HEK293T (cell line): ENCODE data around the gene SPATA13.

Source experiments
- ARNT ChIP-seq: fragments of 450-650 bp; IDR thresholded peaks from 2 replicates; pipeline ENCODE4 v1.6.1; 2017; ENCODE audit warnings: mild to moderate bottlenecking
- BHLHE40 ChIP-seq: fragments of 450-650 bp; IDR thresholded peaks from 2 replicates; pipeline ENCODE4 v1.6.1; 2016; ENCODE audit warnings: mild to moderate bottlenecking, moderate library complexity, borderline replicate concordance
- ELF4 ChIP-seq: fragments of 450-650 bp; IDR thresholded peaks from 2 replicates; pipeline ENCODE4 v1.6.1; 2017; ENCODE audit warnings: antibody characterized with exemption
- FOXA1 ChIP-seq: fragments of 450-650 bp; IDR thresholded peaks from 2 replicates; pipeline ENCODE4 v1.6.1; 2016; ENCODE audit warnings: mild to moderate bottlenecking
- FOXK2 ChIP-seq: fragments of 450-650 bp; IDR thresholded peaks from 2 replicates; pipeline ENCODE4 v1.6.1; 2016; ENCODE audit warnings: mild to moderate bottlenecking
- FOXM1 ChIP-seq: fragments of 450-650 bp; IDR thresholded peaks from 2 replicates; pipeline ENCODE4 v1.6.1; 2017; ENCODE audit warnings: mild to moderate bottlenecking, borderline replicate concordance
- HDGF ChIP-seq: fragments of 450-650 bp; IDR thresholded peaks from 2 replicates; pipeline ENCODE4 v1.6.1; 2017; ENCODE audit warnings: antibody characterized with exemption, borderline replicate concordance
- L3MBTL2 ChIP-seq: fragments of 450-650 bp; conservative IDR thresholded peaks from 2 replicates; pipeline ENCODE4 v1.6.1; 2016; ENCODE audit warnings: mild to moderate bottlenecking
- NFRKB ChIP-seq: fragments of 450-650 bp; IDR thresholded peaks from 2 replicates; pipeline ENCODE4 v1.6.1; 2016; ENCODE audit warnings: mild to moderate bottlenecking, moderate library complexity
- PKNOX1 ChIP-seq: fragments of 450-650 bp; IDR thresholded peaks from 2 replicates; pipeline ENCODE4 v1.6.1; 2016
- SP1 ChIP-seq: fragments of 450-650 bp; IDR thresholded peaks from 2 replicates; pipeline ENCODE4 v1.6.1; 2017
- SUZ12 ChIP-seq: fragments of 450-650 bp; IDR thresholded peaks from 2 replicates; pipeline ENCODE4 v1.6.1; 2016; ENCODE audit warnings: mild to moderate bottlenecking
- TARDBP ChIP-seq: fragments of 450-650 bp; IDR thresholded peaks from 2 replicates; pipeline ENCODE4 v1.6.1; 2016
- ZNF384 ChIP-seq: fragments of 450-650 bp; IDR thresholded peaks from 2 replicates; pipeline ENCODE4 v1.6.1; 2016

- TF ChIP-seq SP1 (no peak), ARNT (no peak), PKNOX1 (no peak), ELF4 (no peak), TARDBP (no peak), FOXM1 (no peak), SUZ12 (no peak), FOXK2 (no peak), ZNF384 (no peak), FOXA1 (no peak), BHLHE40 (no peak), HDGF (no peak), NFRKB (no peak), L3MBTL2 (no peak; the same call in 1 of the 2 replicates)
Observed at GRCh38 chr13:24161010-24161775, 673 bp downstream of the SPATA13 start.
